GM21528 (cell line): ENCODE data around the gene CACNA1I.

ENCODE experiments used
- ATAC-seq: cut with Tn5 transposase; IDR thresholded peaks from one replicate; pipeline ENCODE4 v1.9.1; 2021; ENCODE audit warnings: mild to moderate bottlenecking, moderate library complexity; ENCODE audit not compliant: unreplicated experiment, low FRiP score

Gene CACNA1I

GRCh38 chr22:39535357-39535725 is 35.2 kb upstream of the CACNA1I start:
- no peak for ATAC-seq

GRCh38 chr22:39535831-39536449 is 34.6 kb upstream of the CACNA1I start:
- ATAC-seq: no peak

GRCh38 chr22:39536711-39537110 is 33.8 kb upstream of the CACNA1I start:
- ATAC-seq: no peak

- no peak for ATAC-seq
Observed at GRCh38 chr22:39537975-39538374, 32.6 kb upstream of the CACNA1I start.

- ATAC-seq: no peak
Observed at GRCh38 chr22:39543095-39543494, 27.5 kb upstream of the CACNA1I start.

GRCh38 chr22:39545386-39546365 is 24.9 kb upstream of the CACNA1I start:
- ATAC-seq: no peak

GRCh38 chr22:39546889-39547586 is 23.5 kb upstream of the CACNA1I start:
- no peak for ATAC-seq

- ATAC-seq: no peak
Observed at GRCh38 chr22:39547587-39547947, 23.0 kb upstream of the CACNA1I start.

- no peak for ATAC-seq
Observed at GRCh38 chr22:39553429-39553828, 17.1 kb upstream of the CACNA1I start.

- no peak for ATAC-seq
Observed at GRCh38 chr22:39554151-39554550, 16.4 kb upstream of the CACNA1I start.

- ATAC-seq: no peak
Observed at GRCh38 chr22:39556970-39557841, 13.3 kb upstream of the CACNA1I start.

- ATAC-seq: no peak
Observed at GRCh38 chr22:39558254-39558727, 12.3 kb upstream of the CACNA1I start.

- no peak for ATAC-seq
Observed at GRCh38 chr22:39558950-39559349, 11.6 kb upstream of the CACNA1I start.

- no peak for ATAC-seq
Observed at GRCh38 chr22:39559456-39560105, 11.0 kb upstream of the CACNA1I start.

- ATAC-seq: no peak
Observed at GRCh38 chr22:39560127-39560526, 10.4 kb upstream of the CACNA1I start.

GRCh38 chr22:39562839-39563489 is 7.6 kb upstream of the CACNA1I start:
- no peak for ATAC-seq

- ATAC-seq: no peak
Observed at GRCh38 chr22:39563571-39564428, 6.8 kb upstream of the CACNA1I start.

- ATAC-seq: no peak
Observed at GRCh38 chr22:39565414-39565944, 5.1 kb upstream of the CACNA1I start.
